Sigmoid colon (tissue), 7 donors: ENCODE results near the gene CARD9. TPM values are rescaled to one million over a fixed set of nuclear protein-coding genes. Genes with fewer than 3 reads are reported as not detected.
A peak's percentile ranks its signal among the peaks of the same experiment; 100 is the strongest.

ENCODE experiments used
- DNase-seq: peaks from one replicate; pipeline ENCODE4 v3.0.0-alpha.2; 2019
- H3K27ac ChIP-seq, 4 donors: fragments of 200-600 bp; sonication (generic); one replicate each; pipeline ENCODE4 v1.5.1; 2016 to 2019; ENCODE audit warnings: mild to moderate bottlenecking in 1 of 4
- H3K27me3 ChIP-seq, 3 donors: fragments of 200-600 bp; sonication (generic); one replicate each; pipeline ENCODE4 v1.5.1; 2019; ENCODE audit warnings: mild to moderate bottlenecking in 1 of 3
- H3K36me3 ChIP-seq, 4 donors: fragments of 200-600 bp; sonication (generic); one replicate each; pipeline ENCODE4 v1.5.1; 2016 to 2019
- H3K4me1 ChIP-seq, 4 donors: fragments of 200-600 bp; sonication (generic); one replicate each; pipeline ENCODE4 v1.5.1; 2017 to 2019
- H3K4me3 ChIP-seq, 4 donors: fragments of 200-600 bp; sonication (generic); one replicate each; pipeline ENCODE4 v1.5.1; 2017 to 2019; ENCODE audit warnings: mild to moderate bottlenecking in 2 of 4, moderate library complexity in 1 of 4
- H3K9me3 ChIP-seq, 4 donors: fragments of 200-600 bp in 3 of 4; sonication (generic) in 3 of 4; one replicate each; pipeline versions ENCODE4 v1.5.1 to v1.6.1; 2013 to 2019
- CTCF ChIP-seq, 4 experiments: fragments of 450-650 bp in 3 of 4; fragments of 200-600 bp in 1 of 4; IDR thresholded peaks; one replicate each; pipeline ENCODE4 v1.5.1; 2016 to 2019; ENCODE audit warnings: antibody characterized with exemption in 4 of 4, mild to moderate bottlenecking in 3 of 4, moderate library complexity in 2 of 4
- EP300 ChIP-seq, 4 donors: sonication (generic); formaldehyde crosslinking; IDR thresholded peaks; one replicate each; pipeline ENCODE4 v1.6.1; 2017; ENCODE audit warnings: antibody characterized with exemption in 4 of 4
- POLR2A ChIP-seq, 2 donors: fragments of 450-650 bp; IDR thresholded peaks; one replicate each; pipeline ENCODE4 v1.6.1; 2016; ENCODE audit warnings: antibody characterized with exemption in 2 of 2, mild to moderate bottlenecking in 2 of 2, moderate library complexity in 2 of 2
- POLR2AphosphoS5 ChIP-seq, 4 donors: sonication (generic); formaldehyde crosslinking; IDR thresholded peaks; one replicate each; pipeline ENCODE4 v1.6.1; 2017; ENCODE audit warnings: antibody characterized with exemption in 4 of 4
- WGBS, 2 donors: extraction: QIAGEN DNeasy Blood & Tissue Kit; methylation state at CpG; one replicate each; pipeline ENCODE4 v1.1.7; 2013; 5-methylcytosine and 5-hydroxymethylcytosine counted together
- intact Hi-C: fragments of 100-400 bp; cut with DNase I; formaldehyde crosslinking; loops from one replicate; pipeline ENCODE4 v1.15.1; 2023
- polyA plus RNA-seq, 3 donors: library from polyadenylated mRNA; stranded (reverse); fragments of 200-250 nt; gene quantifications; one replicate each; pipeline ENCODE4 v1.2.3, GENCODE V29; 2013
- total RNA-seq, 4 donors: library from RNA; depleted of rRNA; stranded (reverse); fragments of >200 nt; gene quantifications; one replicate each; pipeline ENCODE4 v1.1.0, GENCODE V29; 2016
- donor health status: healthy with polysubstance abuse.
- donor health status: Bipolar disorder and iron deficiency.
- donor health status: healthy.

Gene CARD9
- total and polyA plus RNA-seq, 7 donors = 1.5 to 6.9 (median 2.3) TPM

GRCh38 chr9:136346157-136346481 lies 27.4 kb downstream of the CARD9 start:
- no peak for DNase-seq
- peaks cover 0 to 34% (median 24%) of the 10 kb centered on the region in 4 donors for H3K4me1 ChIP-seq
- no peaks in the 10 kb centered on the region for H3K9me3 ChIP-seq
- TF ChIP-seq POLR2AphosphoS5 (IDR thresholded peaks at IDR 0.05) (no peak), POLR2A (IDR thresholded peaks at IDR 0.05) (no peak), CTCF (IDR thresholded peaks at IDR 0.05) (no peak), EP300 (IDR thresholded peaks at IDR 0.05) (no peak)
- intact Hi-C loops = no loop called here
- peaks cover 0 to 14% (median 0%) of the 10 kb centered on the region in 4 donors for H3K36me3 ChIP-seq
- 18 to 59% methylated on average over 10 of the region's 10 CpGs for WGBS, 2 donors
- no peaks in the 10 kb centered on the region for H3K27me3 ChIP-seq
- peak overlapping the region in 3 of 4 donors; percentile 24 to 69 (median 62) for H3K27ac ChIP-seq
- peak overlapping the region in 1 of 4 donors; percentile 13 for H3K4me3 ChIP-seq

- WGBS, 2 donors = 37 to 67% methylated on average over 43 of the region's 43 CpGs
- intact Hi-C loops = no loop called here
- Histone ChIP-seq H3K4me1 (peaks cover 0 to 34% (median 24%) of the 10 kb centered on the region in 4 donors), H3K36me3 (peaks cover 0 to 19% (median 0%) of the 10 kb centered on the region in 4 donors), H3K9me3 (no peaks in the 10 kb centered on the region), H3K4me3 (peak overlapping the region in 1 of 4 donors; percentile 13), H3K27me3 (no peaks in the 10 kb centered on the region), H3K27ac (peak overlapping the region; percentile 24 to 69 (median 50))
- TF ChIP-seq EP300 (IDR thresholded peaks at IDR 0.05) (no peak), POLR2AphosphoS5 (IDR thresholded peaks at IDR 0.05) (peak in 1 of 4 donors; percentile 19), POLR2A (IDR thresholded peaks at IDR 0.05) (no peak), CTCF (IDR thresholded peaks at IDR 0.05) (peak in 1 of 4 experiments; percentile 28)
- peak; percentile 84 for DNase-seq
Measured at GRCh38 chr9:136345281-136346156, 27.9 kb downstream of the CARD9 start.

- intact Hi-C loops = no loop called here
- Histone ChIP-seq H3K4me1 (peaks cover 0 to 34% (median 24%) of the 10 kb centered on the region in 4 donors), H3K36me3 (peaks cover 0 to 16% (median 0%) of the 10 kb centered on the region in 4 donors), H3K4me3 (no peak overlapping the region), H3K27me3 (no peaks in the 10 kb centered on the region), H3K27ac (peak overlapping the region in 2 of 4 donors; percentile 20 to 62), H3K9me3 (no peaks in the 10 kb centered on the region)
- 68 to 78% methylated on average over 21 of the region's 21 CpGs for WGBS, 2 donors
- TF ChIP-seq EP300 (IDR thresholded peaks at IDR 0.05) = no peak
- TF ChIP-seq CTCF (IDR thresholded peaks at IDR 0.05) = no peak
- no peak for TF ChIP-seq POLR2A (IDR thresholded peaks at IDR 0.05)
- TF ChIP-seq POLR2AphosphoS5 (IDR thresholded peaks at IDR 0.05) = no peak
- DNase-seq = no peak
Measured at GRCh38 chr9:136344544-136345280, 28.8 kb downstream of the CARD9 start.

- H3K27ac ChIP-seq = peak overlapping the region in 1 of 4 donors; percentile 74
- intact Hi-C loops = no loop called here
Measured at GRCh38 chr9:136343884-136344269, 29.6 kb downstream of the CARD9 start.

More at GRCh38 chr9:136343884-136344269, 29.6 kb downstream of the CARD9 start:
- WGBS, 2 donors = 84 to 95% methylated on average over 24 of the region's 24 CpGs
- TF ChIP-seq EP300 (IDR thresholded peaks at IDR 0.05) = no peak
- TF ChIP-seq CTCF (IDR thresholded peaks at IDR 0.05) = no peak
- TF ChIP-seq POLR2A (IDR thresholded peaks at IDR 0.05) = no peak
- no peak for TF ChIP-seq POLR2AphosphoS5 (IDR thresholded peaks at IDR 0.05)
- H3K4me3 ChIP-seq = no peak overlapping the region
- H3K4me1 ChIP-seq = peaks cover 0 to 37% (median 24%) of the 10 kb centered on the region in 4 donors
- no peak for DNase-seq
- H3K9me3 ChIP-seq = no peaks in the 10 kb centered on the region
- no peaks in the 10 kb centered on the region for H3K27me3 ChIP-seq
- peaks cover 0 to 7% (median 0%) of the 10 kb centered on the region in 4 donors for H3K36me3 ChIP-seq
